HepG2 (cell line): ENCODE measurements around the gene SLC1A4. TPM values are rescaled to one million over a fixed set of nuclear protein-coding genes. Genes with fewer than 3 reads are reported as not detected.
A peak's percentile ranks its signal among the peaks of the same experiment; 100 is the strongest.

Source experiments
- CREM ChIP-seq, 2 experiments: sonication (generic) in 1 of 2; formaldehyde crosslinking in 1 of 2; IDR thresholded peaks; 2 replicates each; pipeline versions ENCODE4 v1.4.0 to v1.6.1; 2016 to 2020; ENCODE audit warnings: antibody characterized with exemption in 1 of 2, mild to moderate bottlenecking in 1 of 2, missing genetic modification reagents in 1 of 2
- CSRNP1 ChIP-seq: sonication (generic); formaldehyde crosslinking; IDR thresholded peaks from 2 replicates; pipeline ENCODE4 v1.8.1; 2023; ENCODE audit warnings: mild to moderate bottlenecking, missing genetic modification reagents
- HDAC1 ChIP-seq: sonication (generic); formaldehyde crosslinking; IDR thresholded peaks from 2 replicates; pipeline ENCODE4 v1.5.1; 2020; ENCODE audit warnings: mild to moderate bottlenecking, missing genetic modification reagents
- KLF16 ChIP-seq, 2 experiments: sonication (generic) in 1 of 2; formaldehyde crosslinking in 1 of 2; IDR thresholded peaks; 2 replicates each; pipeline versions ENCODE4 v1.6.1 to v1.8.0; 2016 to 2023; ENCODE audit warnings: missing genetic modification reagents in 2 of 2, missing compliant biosample characterization in 1 of 2
- PHF20 ChIP-seq: sonication (generic); formaldehyde crosslinking; IDR thresholded peaks from 2 replicates; pipeline ENCODE4 v1.5.0; 2020; ENCODE audit warnings: mild to moderate bottlenecking, missing genetic modification reagents
- REL ChIP-seq: sonication (generic); formaldehyde crosslinking; conservative IDR thresholded peaks from 2 replicates; pipeline ENCODE4 v1.8.0; 2022; ENCODE audit warnings: mild to moderate bottlenecking, missing genetic modification reagents, moderate library complexity
- SRY ChIP-seq: sonication (generic); formaldehyde crosslinking; IDR thresholded peaks from 2 replicates; pipeline ENCODE4 v1.8.0; 2022; ENCODE audit warnings: mild to moderate bottlenecking, missing genetic modification reagents
- YY1 ChIP-seq: IDR thresholded peaks from 2 replicates; pipeline ENCODE4 v1.6.1; 2011; ENCODE audit warnings: low read length, low read depth, moderate library complexity, mild to moderate bottlenecking; ENCODE audit not compliant: insufficient read depth, insufficient replicate concordance
- ZNF207 ChIP-seq: fragments of 450-650 bp; IDR thresholded peaks from 2 replicates; pipeline ENCODE4 v1.6.1; 2016; ENCODE audit warnings: antibody characterized with exemption, borderline replicate concordance
- ZNF24 ChIP-seq: fragments of 450-650 bp; IDR thresholded peaks from 2 replicates; pipeline ENCODE4 v1.6.1; 2017; ENCODE audit warnings: antibody characterized with exemption, mild to moderate bottlenecking
- ZNF337 ChIP-seq: sonication (generic); formaldehyde crosslinking; IDR thresholded peaks from 2 replicates; pipeline ENCODE4 v1.5.1; 2020; ENCODE audit warnings: missing genetic modification reagents, low read depth, mild to moderate bottlenecking, borderline replicate concordance
- ZNF34 ChIP-seq: sonication (generic); formaldehyde crosslinking; IDR thresholded peaks from 2 replicates; pipeline ENCODE4 v1.4.0; 2020; ENCODE audit warnings: mild to moderate bottlenecking, missing genetic modification reagents, borderline replicate concordance
- ZNF772 ChIP-seq: sonication (generic); formaldehyde crosslinking; IDR thresholded peaks from 2 replicates; pipeline ENCODE4 v1.5.0; 2020; ENCODE audit warnings: mild to moderate bottlenecking, missing genetic modification reagents
- ZNF781 ChIP-seq: sonication (generic); formaldehyde crosslinking; IDR thresholded peaks from 2 replicates; pipeline ENCODE4 v1.5.1; 2020; ENCODE audit warnings: borderline replicate concordance, mild to moderate bottlenecking, missing genetic modification reagents; ENCODE audit errors: not compliant biosample characterization
- polyA plus RNA-seq, 8 experiments: library from polyadenylated mRNA; depleted of rRNA in 3 of 8; stranded (reverse) in 7 of 8; unstranded in 1 of 8; fragments of >200 nt; fragmentation: Illumina TruSeq in 4 of 8; extraction: Trizol in 4 of 8; gene quantifications; 2 replicates each; pipeline versions ENCODE4 v1.2.1 to v1.2.3, GENCODE V29; 2011 to 2016; ENCODE audit warnings: low read depth in 4 of 8, missing spikeins in 1 of 8, mixed read lengths in 1 of 8; ENCODE audit not compliant: insufficient read depth in 1 of 8
- total RNA-seq, 5 experiments: library from RNA; depleted of rRNA; stranded (reverse); fragments of >200 nt; fragmentation: Illumina TruSeq; extraction: Trizol; gene quantifications; 2 replicates each; pipeline ENCODE4 v1.2.3, GENCODE V29; 2016; ENCODE audit warnings: low read depth in 1 of 5
- TF ChIP-seq, protein P1 (sequence below): sonication (generic); formaldehyde crosslinking; IDR thresholded peaks from 2 replicates; pipeline ENCODE4 v1.4.0; 2020; ENCODE audit warnings: missing genetic modification reagents, borderline replicate concordance
- TF ChIP-seq, protein P2 (sequence below): sonication (generic); formaldehyde crosslinking; IDR thresholded peaks from 2 replicates; pipeline ENCODE4 v1.4.0; 2020; ENCODE audit warnings: missing genetic modification reagents
- TF ChIP-seq, protein P3 (sequence below): sonication (generic); formaldehyde crosslinking; IDR thresholded peaks from 2 replicates; pipeline ENCODE4 v1.4.0; 2020; ENCODE audit warnings: missing genetic modification reagents

SLC1A4 gene
- total and polyA plus RNA-seq, 2 of the 13 experiments (the other 11 are each of a cell fraction or from before 2014, with no cell fraction given), result 21.0 to 39.6 TPM

DNA sequence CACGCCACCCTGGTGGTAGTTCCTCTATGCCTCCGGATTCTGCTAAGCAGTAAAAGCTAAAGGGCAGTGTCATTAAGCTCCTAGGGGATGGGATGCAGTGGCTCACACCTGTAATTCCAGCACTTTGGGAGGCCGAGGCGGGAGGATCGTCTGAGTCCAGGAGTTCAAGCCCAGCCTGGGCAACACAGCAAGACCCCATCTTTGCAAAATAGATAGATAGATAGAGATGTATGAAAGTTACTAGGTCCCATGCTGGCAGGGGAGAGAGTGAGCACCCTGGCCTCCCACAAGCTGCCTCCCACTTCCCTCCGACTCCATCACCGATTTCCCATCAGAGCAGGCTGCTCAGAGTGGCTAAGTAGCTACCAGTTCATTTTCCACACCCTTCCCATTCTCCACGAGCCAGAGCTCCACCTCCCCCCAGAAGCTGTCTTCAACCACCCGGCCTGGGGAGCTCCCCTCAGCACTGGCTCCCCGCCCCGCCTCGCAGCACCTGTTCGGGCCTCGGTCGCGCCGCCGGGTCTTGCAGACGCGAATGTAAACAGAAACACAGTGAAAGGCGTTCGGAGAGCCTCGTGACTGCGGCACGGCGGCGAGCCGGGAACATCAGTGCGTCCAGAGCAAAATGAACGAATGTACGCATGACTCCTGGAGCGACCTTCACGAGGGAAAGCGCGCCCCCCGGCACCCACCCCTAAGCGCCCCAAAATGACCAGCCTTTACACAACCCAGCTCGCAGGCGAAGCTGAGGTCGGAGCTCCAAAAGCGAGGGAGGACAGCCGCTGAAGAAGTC is 66.4 kb downstream of the SLC1A4 start (continued):
- TF ChIP-seq REL (CRISPR knock-in tag) (0 out of 2 replicates have a peak, but pooled peaks have one; percentile 84), ZNF207 (no peak), ZNF24 (0 out of 2 replicates have a peak, but pooled peaks have one; percentile 19), KLF16 (CRISPR knock-in tag; IDR thresholded peaks at IDR 0.05) (peak; percentile 38 to 42; a peak in 2 of 4 replicates), ZNF337 (CRISPR knock-in tag) (peak; percentile 84; the same call in 1 of the 2 replicates), PHF20 (CRISPR knock-in tag) (peak; percentile 1; the same call in 1 of the 2 replicates), ZNF34 (CRISPR knock-in tag) (0 out of 2 replicates have a peak, but pooled peaks have one; percentile 53), HDAC1 (CRISPR knock-in tag) (peak; percentile 32; the same call in 1 of the 2 replicates), ZNF781 (peak; percentile 97), CREM (IDR thresholded peaks at IDR 0.05) (peak; percentile 53; the same call in 1 of the 2 replicates), CREM (CRISPR knock-in tag; IDR thresholded peaks at IDR 0.05) (no peak), YY1 (no peak), CSRNP1 (CRISPR knock-in tag) (peak; percentile 84), ZNF772 (0 out of 2 replicates have a peak, but pooled peaks have one; percentile 66), SRY (CRISPR knock-in tag) (peak; percentile 58; the same call in 1 of the 2 replicates)
- TF ChIP-seq, protein P1, sequence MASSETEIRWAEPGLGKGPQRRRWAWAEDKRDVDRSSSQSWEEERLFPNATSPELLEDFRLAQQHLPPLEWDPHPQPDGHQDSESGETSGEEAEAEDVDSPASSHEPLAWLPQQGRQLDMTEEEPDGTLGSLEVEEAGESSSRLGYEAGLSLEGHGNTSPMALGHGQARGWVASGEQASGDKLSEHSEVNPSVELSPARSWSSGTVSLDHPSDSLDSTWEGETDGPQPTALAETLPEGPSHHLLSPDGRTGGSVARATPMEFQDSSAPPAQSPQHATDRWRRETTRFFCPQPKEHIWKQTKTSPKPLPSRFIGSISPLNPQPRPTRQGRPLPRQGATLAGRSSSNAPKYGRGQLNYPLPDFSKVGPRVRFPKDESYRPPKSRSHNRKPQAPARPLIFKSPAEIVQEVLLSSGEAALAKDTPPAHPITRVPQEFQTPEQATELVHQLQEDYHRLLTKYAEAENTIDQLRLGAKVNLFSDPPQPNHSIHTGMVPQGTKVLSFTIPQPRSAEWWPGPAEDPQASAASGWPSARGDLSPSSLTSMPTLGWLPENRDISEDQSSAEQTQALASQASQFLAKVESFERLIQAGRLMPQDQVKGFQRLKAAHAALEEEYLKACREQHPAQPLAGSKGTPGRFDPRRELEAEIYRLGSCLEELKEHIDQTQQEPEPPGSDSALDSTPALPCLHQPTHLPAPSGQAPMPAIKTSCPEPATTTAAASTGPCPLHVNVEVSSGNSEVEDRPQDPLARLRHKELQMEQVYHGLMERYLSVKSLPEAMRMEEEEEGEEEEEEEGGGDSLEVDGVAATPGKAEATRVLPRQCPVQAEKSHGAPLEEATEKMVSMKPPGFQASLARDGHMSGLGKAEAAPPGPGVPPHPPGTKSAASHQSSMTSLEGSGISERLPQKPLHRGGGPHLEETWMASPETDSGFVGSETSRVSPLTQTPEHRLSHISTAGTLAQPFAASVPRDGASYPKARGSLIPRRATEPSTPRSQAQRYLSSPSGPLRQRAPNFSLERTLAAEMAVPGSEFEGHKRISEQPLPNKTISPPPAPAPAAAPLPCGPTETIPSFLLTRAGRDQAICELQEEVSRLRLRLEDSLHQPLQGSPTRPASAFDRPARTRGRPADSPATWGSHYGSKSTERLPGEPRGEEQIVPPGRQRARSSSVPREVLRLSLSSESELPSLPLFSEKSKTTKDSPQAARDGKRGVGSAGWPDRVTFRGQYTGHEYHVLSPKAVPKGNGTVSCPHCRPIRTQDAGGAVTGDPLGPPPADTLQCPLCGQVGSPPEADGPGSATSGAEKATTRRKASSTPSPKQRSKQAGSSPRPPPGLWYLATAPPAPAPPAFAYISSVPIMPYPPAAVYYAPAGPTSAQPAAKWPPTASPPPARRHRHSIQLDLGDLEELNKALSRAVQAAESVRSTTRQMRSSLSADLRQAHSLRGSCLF (CRISPR knock-in tag), result no peak
- TF ChIP-seq, protein P2, sequence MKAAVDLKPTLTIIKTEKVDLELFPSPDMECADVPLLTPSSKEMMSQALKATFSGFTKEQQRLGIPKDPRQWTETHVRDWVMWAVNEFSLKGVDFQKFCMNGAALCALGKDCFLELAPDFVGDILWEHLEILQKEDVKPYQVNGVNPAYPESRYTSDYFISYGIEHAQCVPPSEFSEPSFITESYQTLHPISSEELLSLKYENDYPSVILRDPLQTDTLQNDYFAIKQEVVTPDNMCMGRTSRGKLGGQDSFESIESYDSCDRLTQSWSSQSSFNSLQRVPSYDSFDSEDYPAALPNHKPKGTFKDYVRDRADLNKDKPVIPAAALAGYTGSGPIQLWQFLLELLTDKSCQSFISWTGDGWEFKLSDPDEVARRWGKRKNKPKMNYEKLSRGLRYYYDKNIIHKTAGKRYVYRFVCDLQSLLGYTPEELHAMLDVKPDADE (CRISPR knock-in tag), result no peak
- TF ChIP-seq, protein P3, sequence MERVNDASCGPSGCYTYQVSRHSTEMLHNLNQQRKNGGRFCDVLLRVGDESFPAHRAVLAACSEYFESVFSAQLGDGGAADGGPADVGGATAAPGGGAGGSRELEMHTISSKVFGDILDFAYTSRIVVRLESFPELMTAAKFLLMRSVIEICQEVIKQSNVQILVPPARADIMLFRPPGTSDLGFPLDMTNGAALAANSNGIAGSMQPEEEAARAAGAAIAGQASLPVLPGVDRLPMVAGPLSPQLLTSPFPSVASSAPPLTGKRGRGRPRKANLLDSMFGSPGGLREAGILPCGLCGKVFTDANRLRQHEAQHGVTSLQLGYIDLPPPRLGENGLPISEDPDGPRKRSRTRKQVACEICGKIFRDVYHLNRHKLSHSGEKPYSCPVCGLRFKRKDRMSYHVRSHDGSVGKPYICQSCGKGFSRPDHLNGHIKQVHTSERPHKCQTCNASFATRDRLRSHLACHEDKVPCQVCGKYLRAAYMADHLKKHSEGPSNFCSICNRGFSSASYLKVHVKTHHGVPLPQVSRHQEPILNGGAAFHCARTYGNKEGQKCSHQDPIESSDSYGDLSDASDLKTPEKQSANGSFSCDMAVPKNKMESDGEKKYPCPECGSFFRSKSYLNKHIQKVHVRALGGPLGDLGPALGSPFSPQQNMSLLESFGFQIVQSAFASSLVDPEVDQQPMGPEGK (CRISPR knock-in tag), result peak; percentile 9; the same call in 1 of the 2 replicates
